Stimulated activated CD4-positive, alpha-beta T cell treated with anti-CD3 and anti-CD28 coated beads, TNF-alpha, amount 100 ng/mL, for 4 hours (primary cell): ENCODE data around the gene ANKS1A.
"Not testable (repeated sequence)": the region's sequence is repeated elsewhere in the genome, so short reads cannot be mapped to it uniquely, and the experiment has no call there.

ENCODE experiments used
- DNase-seq, 3 experiments: peaks; one replicate each; pipeline ENCODE4 v3.0.0-alpha.2; 2020; ENCODE audit warnings: low read depth in 3 of 3

The ANKS1A gene

DNA sequence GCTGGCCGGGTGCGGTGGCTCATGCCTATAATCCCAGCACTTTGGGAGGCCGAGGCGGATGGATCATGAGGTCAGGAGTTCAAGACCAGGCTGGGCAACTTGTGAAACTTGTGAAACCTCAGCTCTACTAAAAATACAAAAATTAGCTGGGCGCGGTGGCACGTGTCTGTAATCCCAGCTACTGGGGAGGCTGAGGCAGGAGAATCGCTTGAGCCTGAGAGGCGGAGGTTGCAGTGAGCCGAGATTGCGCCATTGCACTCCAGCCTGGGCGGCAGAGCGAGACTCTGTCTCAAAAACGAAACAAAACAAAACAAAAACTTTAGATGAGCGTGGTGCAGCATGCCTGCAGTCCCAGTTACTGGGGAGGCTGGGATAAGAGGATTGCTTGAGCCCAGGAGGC lies 3.2 kb upstream of the ANKS1A start:
- not testable (repeated sequence) for DNase-seq

- peak; percentile 75 to 80 (median 79) for DNase-seq
Measured at GRCh38 chr6:34887753-34888513, 1.1 kb upstream of the ANKS1A start, which contains the start of gene TAF11. TSS of gene TAF11 (minus strand) at chr6:34888042. CDS start at chr6:34887957, 85 bp downstream.

DNA sequence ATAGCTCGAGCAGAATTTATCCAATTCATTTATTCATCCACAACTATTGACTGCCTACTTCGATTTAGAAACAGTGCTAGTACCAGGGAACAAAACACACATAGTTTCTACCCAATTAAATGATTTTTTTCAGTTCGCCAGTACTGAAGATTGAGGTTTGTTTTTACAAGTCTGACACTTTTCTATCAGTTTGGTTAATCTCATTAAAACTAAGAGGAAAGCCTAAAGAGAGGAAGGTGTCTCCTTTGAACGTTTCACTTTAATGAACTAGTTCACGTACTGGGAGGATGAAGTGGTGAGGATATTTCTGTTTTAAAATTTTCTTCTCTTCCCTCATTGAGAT lies 570 bp upstream of the ANKS1A start:
- DNase-seq = no peak

- no peak for DNase-seq
Measured at GRCh38 chr6:34890533-34890925, 1.5 kb downstream of the ANKS1A start.

- no peak for DNase-seq
Measured at GRCh38 chr6:34891296-34891695, 2.2 kb downstream of the ANKS1A start.

- no peak for DNase-seq
Measured at GRCh38 chr6:34894693-34895092, 5.6 kb downstream of the ANKS1A start.

DNA sequence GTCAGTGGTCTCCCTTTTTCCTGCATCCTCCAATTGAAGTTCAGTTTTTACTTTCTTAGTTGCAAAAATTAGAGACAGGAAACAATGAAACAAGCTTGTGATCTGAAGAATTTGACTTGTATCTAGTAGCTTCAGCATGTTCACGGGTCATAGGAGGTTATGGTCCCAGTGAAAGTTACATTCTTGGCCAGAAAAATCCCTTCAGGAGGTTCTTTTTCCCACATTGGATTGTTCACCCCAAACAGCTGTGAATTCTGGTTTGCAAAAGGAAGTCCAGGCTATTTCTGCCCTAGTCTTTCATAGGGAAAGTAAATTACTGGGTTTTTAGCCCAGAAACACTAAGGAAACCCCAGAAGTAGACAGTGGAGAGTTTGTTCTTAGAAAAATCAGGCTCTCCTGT lies 8.1 kb downstream of the ANKS1A start:
- DNase-seq = no peak

DNA sequence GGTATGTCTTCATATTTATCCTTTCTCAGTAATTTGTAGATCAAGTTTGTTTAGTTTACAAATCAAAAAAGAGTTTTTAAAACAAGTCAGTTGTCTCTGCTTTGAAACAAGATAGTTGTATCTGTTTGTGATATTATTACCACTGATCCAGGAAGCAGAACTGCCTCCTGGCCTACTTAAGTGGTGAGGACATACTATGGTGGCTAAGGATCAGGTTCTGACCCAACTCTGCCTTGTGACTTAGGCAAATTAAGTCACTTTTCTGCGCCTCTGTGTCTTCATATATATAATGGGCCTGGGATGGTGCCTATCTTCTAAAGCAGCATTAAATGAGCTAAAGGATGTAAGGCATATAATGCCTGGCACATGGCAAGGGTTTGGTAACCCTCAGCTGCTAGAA lies 8.7 kb downstream of the ANKS1A start:
- no peak for DNase-seq

GRCh38 chr6:34899748-34900147 lies 10.7 kb downstream of the ANKS1A start:
- DNase-seq = not testable (repeated sequence)

DNA sequence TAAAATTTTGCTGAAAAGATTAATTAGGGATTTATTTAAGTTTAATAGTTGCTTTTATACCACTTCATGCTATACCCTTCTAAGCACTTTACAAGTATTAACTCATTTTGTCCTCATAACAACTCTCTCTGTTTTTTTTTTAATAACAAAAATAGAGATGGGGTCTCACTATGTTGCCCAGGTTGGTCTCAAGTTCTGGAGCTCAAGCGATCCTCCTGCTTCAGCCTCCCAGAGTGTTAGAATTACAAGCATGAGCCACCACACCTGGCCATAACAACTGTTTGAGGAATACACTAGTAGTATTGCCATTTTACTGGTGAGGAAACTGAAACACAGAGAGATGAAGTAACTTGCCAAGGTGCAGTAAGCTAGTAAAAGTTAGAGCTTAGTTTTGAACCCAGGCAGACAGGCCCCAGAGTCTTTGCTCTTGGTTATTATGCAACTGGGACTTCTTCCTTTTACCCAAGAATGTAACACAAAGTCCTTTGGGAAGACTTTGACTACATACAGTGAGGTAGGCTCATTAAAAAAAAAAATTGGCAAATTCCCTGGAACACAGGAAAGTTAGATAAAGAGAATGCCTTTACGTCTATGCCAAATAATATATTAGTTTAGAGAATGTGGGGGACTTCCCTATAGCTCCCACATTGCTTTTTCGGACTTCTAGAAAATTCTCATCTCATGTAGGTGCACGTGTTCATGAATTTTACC lies 11.4 kb downstream of the ANKS1A start:
- no peak for DNase-seq

GRCh38 chr6:34901930-34902329 lies 12.9 kb downstream of the ANKS1A start:
- no peak for DNase-seq

- no peak for DNase-seq
Measured at GRCh38 chr6:34904990-34905613, 16.0 kb downstream of the ANKS1A start.

- DNase-seq = no peak
Measured at GRCh38 chr6:34906826-34907225, 17.8 kb downstream of the ANKS1A start.

DNA sequence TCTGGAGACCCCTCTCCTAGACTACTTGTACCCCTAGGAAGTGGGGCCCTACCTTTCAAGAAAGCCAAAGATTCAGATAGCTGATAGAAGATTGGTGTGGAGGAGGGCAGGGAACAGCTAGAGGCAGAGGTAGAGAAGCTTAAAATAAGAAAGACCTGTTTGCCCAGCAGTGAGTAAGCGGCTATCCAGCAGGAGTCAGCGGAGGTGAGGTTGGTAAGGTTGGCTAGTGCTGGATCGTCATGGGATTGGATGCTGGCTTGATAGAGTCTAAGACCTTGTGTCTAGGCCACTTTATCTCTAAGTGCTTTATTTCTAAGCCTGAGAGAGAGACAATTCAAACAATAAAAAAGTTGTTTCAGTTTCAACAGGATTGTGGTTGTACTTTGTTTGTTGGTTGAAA lies 19.1 kb downstream of the ANKS1A start:
- DNase-seq = no peak

- DNase-seq = no peak
Measured at GRCh38 chr6:34909320-34909883, 20.3 kb downstream of the ANKS1A start.

DNA sequence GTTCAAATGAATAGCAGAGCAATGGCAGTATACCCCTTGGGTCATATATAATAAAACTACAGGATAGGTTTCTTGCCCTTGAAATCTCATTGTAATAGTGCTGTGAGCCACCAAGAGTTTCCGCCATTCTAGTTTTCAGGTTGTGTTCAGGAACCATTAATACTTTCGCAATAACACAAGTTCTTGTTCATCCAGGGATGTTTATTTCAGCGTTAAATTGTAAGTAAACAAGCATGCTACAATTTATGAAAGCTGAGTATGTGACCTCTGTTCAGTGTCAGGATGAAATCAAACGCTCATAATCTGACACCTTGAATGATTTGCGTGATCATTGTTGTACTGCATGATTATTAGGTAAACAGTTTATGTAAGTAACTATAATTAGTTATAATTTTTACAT lies 22.8 kb downstream of the ANKS1A start:
- no peak for DNase-seq

- DNase-seq = no peak
Measured at GRCh38 chr6:34912715-34913464, 23.8 kb downstream of the ANKS1A start.

- DNase-seq = no peak
Measured at GRCh38 chr6:34914358-34914757, 25.3 kb downstream of the ANKS1A start.

DNA sequence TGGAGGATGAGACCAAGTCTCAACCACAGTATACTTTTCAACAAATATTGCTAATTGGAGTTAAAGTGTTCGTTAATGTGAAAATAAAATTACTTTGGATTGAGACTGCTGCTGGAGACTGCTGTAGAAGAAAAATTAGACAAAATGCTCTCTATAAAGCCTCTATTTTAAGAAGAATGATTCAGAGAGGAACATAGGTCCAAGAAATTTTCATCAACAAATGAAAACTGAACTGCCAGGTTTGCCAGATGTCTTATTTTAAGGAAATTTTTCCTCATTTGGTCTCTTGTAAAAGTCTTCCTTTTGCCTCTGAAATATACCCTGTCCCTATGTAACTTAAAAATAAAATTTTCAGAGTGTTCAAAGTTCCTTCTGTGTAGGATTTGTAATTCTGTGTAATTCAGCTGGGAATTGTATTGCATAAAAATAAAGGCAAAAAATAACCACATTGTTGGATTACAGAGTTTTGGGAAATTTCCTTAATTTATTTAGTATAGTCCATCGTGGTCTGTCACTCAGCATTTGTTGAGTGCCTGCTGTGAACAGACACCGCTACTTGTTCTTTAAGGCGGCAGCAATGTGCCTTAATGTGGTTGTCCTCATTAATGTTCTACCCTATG lies 27.4 kb downstream of the ANKS1A start:
- no peak for DNase-seq

- no peak for DNase-seq
Measured at GRCh38 chr6:34917626-34918285, 28.7 kb downstream of the ANKS1A start.

- no peak for DNase-seq
Measured at GRCh38 chr6:34919651-34920050, 30.6 kb downstream of the ANKS1A start.
